HG03439 (cell line): ENCODE measurements around the gene SLC39A11.

ENCODE experiments used
- ATAC-seq: cut with Tn5 transposase; IDR thresholded peaks from one replicate; pipeline ENCODE4 v1.9.1; 2021; ENCODE audit warnings: mild to moderate bottlenecking, moderate library complexity; ENCODE audit not compliant: unreplicated experiment

Gene SLC39A11

GRCh38 chr17:72883351-72883750 lies 209.1 kb downstream of the SLC39A11 start:
- no peak for ATAC-seq

DNA sequence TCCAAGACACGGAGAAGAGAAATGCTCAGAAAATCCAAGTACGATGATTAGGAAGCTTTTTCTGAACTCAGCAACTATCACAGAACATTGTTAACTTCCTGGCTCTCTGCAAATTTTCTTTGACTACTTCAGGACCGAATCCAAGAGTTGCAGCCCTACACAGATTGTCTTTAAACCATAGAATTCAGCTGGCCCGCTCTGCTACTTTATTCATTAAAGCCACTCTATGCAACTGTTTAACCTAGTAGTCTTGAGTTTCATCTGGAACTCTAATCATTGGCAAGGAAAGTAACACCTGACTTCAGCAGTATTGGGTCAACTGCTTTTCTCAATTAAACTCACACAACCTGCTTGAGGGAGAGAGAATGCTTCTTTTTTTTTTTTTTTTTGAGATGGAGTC lies 210.1 kb downstream of the SLC39A11 start:
- no peak for ATAC-seq

DNA sequence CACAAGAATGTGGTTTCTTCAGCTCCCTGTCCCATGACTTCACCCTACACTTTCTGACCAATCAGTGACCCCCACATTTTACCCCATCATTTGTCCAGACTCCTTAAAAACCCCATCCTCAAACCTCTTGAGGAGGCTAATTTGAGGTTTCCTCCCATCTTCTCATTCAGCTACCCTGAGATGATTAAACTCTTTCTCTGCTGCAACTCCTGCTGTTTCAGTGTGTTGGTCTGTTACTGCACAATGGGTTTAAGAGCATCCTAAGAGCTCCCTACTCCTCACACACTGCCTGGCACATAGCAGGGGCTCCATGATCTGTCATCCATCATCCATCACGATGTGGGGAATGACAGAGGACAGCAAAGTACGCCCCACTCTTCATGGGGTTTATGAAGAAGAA lies 212.6 kb downstream of the SLC39A11 start:
- ATAC-seq: no peak

- ATAC-seq: no peak
These were observed 213.4 kb downstream of the SLC39A11 start for GRCh38 chr17:72878975-72879660.

GRCh38 chr17:72877348-72877747 lies 215.1 kb downstream of the SLC39A11 start:
- no peak for ATAC-seq

DNA sequence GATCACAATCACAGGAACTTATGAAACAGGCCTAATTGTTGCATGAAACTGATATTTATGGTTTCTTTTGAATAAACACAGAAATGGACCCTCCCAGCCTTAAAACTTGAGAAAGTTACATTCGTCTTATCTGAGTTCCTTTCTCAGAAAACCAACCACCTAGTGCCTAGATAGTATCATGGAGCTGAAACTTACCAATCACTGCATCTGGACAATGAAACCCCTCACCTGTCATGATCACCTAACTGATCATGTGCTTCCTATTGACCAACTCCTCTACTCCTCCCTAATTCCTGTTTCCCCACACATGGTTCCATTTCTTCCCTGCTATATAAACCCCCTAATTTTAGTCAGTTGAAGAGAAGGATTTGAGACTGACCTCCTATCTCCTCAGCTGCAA lies 216.1 kb downstream of the SLC39A11 start:
- ATAC-seq: no peak

DNA sequence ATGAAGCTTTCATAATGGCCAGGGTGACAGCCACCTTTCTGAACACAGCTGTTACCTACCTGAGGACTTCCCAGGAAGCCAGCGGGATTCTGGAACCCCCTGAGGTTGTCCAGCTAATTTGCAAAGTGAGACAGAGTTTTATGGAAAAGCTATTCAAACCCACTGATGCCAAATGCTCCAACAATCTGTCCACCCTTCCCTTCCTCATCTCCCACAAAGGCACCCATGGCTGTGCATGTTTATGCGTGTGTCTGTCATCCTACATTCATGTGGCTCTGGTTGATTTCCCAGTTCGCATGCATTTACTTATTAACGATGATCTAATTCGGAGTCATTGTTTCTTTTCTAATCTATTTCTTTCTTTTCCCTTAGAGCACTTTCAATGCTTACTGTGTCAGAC lies 217.1 kb downstream of the SLC39A11 start:
- ATAC-seq: no peak

DNA sequence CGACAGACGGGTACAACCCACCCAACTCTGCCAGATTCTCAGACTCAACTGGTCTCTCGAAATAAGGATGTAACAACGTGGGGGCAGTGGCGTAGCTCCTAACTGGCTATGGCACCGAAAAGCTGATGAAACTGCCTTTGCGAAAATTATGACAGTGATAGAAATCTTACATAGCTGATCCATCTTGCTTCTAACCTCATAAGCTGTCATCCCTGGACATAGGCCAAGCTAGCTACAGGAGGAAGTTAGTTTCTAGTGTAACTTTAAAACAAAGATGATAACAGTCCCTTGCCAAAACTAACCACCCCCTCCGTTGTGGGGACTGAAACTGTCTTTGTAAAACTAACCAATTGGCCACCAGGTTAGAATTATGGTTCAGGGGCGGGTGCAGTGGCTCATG lies 220.1 kb downstream of the SLC39A11 start:
- ATAC-seq: no peak

GRCh38 chr17:72870367-72870985 lies 222.0 kb downstream of the SLC39A11 start:
- ATAC-seq: no peak

- ATAC-seq: no peak
These were observed 222.9 kb downstream of the SLC39A11 start for GRCh38 chr17:72869630-72870029.

GRCh38 chr17:72865954-72866353 lies 226.5 kb downstream of the SLC39A11 start:
- no peak for ATAC-seq

DNA sequence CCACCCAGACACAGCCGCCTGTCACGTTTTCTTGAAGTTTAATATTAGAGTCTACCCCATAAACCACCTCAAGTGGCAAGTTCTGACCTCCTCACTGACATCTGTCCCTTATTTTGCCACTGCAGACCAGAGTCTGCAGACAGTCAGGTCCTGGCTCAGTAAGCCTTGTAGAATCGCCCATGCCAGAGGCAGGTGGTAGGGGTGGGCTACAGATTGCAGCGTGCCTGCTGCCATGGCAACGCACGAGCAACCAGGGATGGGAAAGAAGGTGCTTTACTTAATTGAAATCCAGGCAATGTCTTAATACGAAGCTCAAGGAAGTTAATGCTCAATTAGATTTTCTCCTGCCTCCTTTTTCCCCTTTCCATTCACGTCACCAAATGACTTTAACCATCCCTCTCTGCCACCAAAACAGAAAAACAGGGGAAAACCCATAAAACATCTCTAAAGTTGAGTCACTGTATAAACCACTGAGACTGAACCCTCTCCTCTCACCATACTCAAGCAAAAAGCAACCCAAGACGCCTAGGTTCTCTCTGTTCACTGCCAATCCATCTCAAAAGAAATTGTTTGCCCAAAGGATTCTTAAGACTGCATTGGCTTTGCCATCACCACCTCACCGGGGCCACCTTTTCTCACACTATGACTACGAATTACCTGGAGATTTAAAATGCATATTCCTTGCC lies 228.8 kb downstream of the SLC39A11 start:
- ATAC-seq: no peak

DNA sequence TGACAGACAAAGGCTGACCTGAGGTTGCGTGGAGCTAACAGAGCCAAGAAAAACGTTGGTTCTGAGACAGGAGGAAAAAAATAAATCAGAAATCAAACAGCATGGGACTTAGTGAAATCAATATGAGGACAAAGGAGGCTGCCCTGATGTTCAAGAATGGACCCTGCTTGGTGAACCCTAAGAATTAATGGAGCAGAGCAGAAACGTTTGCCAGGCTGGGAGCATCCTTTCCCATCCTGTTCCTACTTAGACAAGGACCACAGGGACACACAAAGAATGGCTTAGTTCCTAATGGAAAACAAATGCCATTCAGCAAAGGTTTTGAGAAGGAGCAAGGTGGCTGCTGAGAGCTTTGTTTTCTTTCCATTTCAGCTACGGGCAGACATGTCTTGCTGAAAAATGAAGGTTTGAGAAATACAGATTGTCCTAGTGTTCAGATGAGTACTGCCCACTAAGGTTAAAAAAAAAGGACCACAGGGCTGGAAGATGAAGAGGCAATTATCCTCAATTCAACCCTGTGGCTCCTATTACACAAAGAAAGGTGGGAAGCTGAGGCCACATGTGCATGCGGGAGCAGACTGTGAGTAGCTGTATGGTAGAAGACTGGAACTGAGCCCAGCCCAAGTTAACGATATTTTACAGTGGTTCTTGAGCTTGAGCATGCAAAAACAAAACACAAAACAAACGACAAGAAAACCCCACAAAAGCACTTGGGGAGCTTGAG lies 230.1 kb downstream of the SLC39A11 start:
- no peak for ATAC-seq

DNA sequence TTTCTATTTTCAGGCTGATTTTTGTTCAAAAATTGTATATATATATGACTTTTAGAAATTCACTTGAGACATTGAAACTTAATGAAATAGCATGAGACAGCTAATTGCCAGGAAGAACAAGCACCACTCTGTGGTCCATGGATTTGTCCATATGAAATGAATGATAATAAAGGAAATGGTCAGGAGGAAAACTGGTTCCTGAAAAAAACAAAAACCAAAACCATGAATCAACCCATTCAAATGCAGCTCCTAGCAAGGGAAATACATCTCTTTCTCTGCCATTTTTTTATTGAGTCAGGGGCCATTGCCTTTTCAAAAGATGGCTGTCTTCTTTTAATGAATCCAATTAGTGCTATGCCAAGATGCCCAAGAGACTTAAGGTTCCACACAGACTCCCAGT lies 230.7 kb downstream of the SLC39A11 start:
- no peak for ATAC-seq

DNA sequence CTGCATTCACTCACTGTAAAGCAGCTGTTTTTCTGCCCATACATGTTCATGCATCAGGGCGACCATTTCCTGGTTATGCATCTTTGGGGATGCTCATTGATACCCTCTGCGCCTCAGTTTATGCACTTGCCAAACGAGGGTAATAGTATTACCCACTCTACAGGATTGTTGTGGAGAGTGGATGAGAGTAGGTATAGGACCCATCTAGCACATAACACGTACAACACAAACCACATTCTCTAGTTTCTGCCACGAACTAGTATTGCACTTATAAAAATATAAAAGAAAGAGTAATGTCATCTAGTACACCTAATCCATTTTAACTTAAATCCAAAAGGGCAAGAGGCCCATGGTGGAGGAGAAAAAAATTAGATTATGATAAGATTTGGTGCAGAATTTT lies 231.7 kb downstream of the SLC39A11 start:
- ATAC-seq: no peak

GRCh38 chr17:72858826-72859495 lies 233.5 kb downstream of the SLC39A11 start:
- ATAC-seq: no peak

DNA sequence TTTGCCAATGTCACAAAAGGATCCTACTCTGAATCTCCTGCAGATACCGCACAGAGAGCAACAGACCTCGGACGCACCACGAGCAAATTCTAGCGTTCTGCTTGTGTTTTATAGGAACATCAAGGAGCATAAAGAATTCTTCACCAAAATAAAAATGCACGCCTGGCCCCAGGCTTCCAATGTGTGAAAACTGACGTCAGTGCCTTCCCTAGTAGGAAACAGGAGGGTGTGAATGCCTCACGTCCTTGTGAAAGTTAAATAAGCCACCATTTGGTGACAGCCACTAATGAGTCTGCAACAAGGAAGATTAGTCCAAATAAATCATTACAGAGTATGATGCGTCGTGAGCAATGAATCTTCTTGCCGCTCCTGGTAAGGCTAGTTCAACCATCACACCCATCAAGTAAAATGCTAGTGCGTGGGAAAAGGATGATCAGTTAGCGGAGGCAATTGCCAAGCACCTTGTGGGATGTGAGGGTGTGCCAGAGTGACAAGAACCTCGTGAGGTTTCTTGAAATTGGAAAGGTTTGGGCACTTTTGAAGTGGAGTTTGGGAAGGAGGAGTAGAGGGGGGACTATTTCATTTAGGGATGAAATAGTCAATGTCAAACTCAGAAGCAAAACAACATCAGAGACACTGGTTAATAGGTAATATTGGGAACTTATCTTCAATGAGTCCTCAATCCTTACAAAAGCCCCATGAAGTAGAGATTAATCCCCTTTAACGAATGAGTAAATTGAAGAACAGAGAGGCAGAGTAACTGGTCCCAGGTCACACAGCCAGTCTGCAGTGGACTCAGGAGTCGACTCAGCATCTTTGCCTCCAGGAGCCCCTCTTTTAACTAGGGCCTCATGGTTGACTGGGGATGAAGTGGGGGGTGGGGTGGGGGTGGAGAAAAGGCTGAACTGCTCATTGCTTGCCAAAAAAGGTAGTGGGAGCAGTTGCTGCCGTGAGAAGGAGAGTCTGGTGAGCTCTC lies 238.8 kb downstream of the SLC39A11 start:
- no peak for ATAC-seq

- no peak for ATAC-seq
These were observed 240.1 kb downstream of the SLC39A11 start for GRCh38 chr17:72852277-72852938.

DNA sequence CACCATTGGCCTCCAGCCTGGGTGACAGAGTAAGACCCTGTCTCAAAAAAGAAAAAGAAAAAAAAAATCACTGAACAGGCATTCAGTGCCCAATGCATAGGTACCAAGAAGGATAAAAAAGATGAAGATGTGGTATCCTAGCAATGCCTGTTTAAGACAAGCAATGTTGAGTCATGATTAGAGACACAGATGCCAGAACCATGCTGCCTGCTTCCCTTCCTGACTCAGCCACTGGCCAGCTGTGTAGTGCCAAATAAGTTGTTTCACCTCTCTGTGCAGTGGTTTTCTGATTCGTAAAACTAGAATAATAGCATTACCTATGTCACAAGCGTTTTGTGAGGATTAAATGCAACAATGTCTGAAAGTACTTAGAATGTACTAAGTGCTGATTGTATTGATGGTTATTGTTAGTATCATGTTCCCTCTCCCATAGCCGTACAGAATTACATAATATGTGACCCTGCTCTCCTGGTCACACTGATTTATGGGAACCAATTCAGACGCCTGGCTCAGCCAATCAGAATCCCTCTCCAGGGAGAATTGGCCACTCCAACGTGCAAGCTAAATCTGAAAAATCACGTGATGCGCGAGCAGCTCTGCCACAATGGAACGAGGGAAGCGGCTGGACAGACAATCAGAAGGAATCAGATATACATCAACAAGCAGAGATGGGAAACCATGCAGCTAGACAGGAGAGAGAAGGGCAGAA lies 241.9 kb downstream of the SLC39A11 start:
- no peak for ATAC-seq
